Endothelial cell of umbilical vein (primary cell): ENCODE measurements around the gene IFNGR1.

Source experiments
- CTCF ChIP-seq, 2 donors: IDR thresholded peaks; 1 replicate in 1 of 2; 2 replicates in 1 of 2; pipeline ENCODE4 v1.5.1; 2011; ENCODE audit warnings: low read length in 2 of 2, mild to moderate bottlenecking in 2 of 2, moderate library complexity in 2 of 2, control low read depth in 1 of 2, inconsistent platforms in 1 of 2, low read depth in 1 of 2; ENCODE audit not compliant: insufficient read depth in 1 of 2; ENCODE audit errors: extremely low read depth in 1 of 2
- EZH2 ChIP-seq: IDR thresholded peaks from 2 replicates; pipeline ENCODE4 v1.6.1; 2012; ENCODE audit warnings: borderline replicate concordance, low read depth, mild to moderate bottlenecking, moderate library complexity, low read length, inconsistent platforms; ENCODE audit not compliant: severe bottlenecking
- MYC ChIP-seq: IDR thresholded peaks from one replicate; pipeline ENCODE4 v1.6.1; 2011; ENCODE audit warnings: mild to moderate bottlenecking, low read depth, low read length
- POLR2A ChIP-seq: IDR thresholded peaks from 2 replicates; pipeline ENCODE4 v1.6.1; 2012; ENCODE audit warnings: low read depth, mild to moderate bottlenecking, control low read depth, low read length
- POLR2AphosphoS5 ChIP-seq: IDR thresholded peaks from 2 replicates; pipeline ENCODE4 v1.6.1; 2012; ENCODE audit warnings: low read depth, mild to moderate bottlenecking, control low read depth, low read length, moderate library complexity; ENCODE audit not compliant: insufficient read depth

GRCh38 chr6:137160763-137161162 is 58.4 kb downstream of the IFNGR1 start:
- TF ChIP-seq EZH2, result no peak
- TF ChIP-seq MYC, result no peak
- no peak for TF ChIP-seq POLR2A
- TF ChIP-seq CTCF (IDR thresholded peaks at IDR 0.05; ENCODE audit: extremely low read depth in 1 of 2, insufficient read depth in 1 of 2, low read depth in 1 of 2, low read length in 2 of 2), result no peak
- TF ChIP-seq POLR2AphosphoS5, result no peak
